NAMALWA (cell line): Measurements from ENCODE around the gene SLC7A1.

Source experiments
- DNase-seq: peaks from one replicate; pipeline ENCODE4 v3.0.0-alpha.2; 2015; ENCODE audit warnings: low spot score

Gene SLC7A1

GRCh38 chr13:29551214-29551613 lies 44.3 kb downstream of the SLC7A1 start:
- DNase-seq: no peak

DNA sequence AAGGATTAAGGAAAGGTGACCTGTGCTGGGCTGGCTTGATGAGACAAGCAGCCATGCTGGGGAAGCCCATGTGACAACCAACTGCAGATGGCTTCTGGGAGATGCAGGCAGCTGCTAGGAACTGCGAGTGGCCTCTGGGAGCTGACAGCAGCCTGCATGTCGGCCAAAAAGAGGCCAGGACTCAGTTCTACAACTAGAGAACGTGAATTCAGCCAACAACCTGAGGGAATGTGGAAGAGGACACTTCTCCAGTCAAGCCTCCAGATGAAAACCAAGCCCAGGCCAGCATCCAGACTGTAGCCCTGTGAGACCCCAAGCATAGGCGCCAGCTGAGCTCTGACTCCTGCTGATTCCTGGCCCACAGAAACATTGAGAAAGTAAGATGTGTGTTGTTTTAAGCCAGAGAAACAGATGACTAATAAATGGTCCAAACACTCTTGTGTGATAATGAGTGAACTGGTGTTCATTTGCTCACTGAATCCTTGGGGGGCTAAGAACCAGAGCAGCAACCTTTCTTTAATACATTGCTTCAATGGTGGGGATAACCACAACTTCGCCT lies 45.0 kb downstream of the SLC7A1 start:
- DNase-seq: no peak

DNA sequence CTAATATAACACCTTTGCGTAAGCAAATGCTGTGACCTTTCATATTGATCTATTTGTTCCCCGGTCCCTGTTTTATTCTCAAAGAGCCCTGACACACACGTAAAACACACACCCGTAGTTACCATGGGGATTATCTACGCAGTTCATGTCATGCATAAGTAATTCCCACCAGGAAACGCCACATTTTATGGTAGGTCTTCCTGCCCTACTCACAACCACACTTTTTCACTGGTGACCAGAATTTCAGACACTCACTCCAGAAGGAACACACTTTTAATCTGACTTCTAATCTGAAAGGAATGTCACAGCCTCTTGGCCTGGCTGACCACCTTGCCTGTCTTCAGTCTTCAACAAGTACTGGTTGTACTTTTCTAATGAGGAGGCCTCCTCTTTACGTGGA lies 46.8 kb downstream of the SLC7A1 start:
- DNase-seq: no peak

- no peak for DNase-seq
These were observed 48.3 kb downstream of the SLC7A1 start for GRCh38 chr13:29547153-29547552.

GRCh38 chr13:29546662-29547061 lies 48.8 kb downstream of the SLC7A1 start:
- DNase-seq: no peak

DNA sequence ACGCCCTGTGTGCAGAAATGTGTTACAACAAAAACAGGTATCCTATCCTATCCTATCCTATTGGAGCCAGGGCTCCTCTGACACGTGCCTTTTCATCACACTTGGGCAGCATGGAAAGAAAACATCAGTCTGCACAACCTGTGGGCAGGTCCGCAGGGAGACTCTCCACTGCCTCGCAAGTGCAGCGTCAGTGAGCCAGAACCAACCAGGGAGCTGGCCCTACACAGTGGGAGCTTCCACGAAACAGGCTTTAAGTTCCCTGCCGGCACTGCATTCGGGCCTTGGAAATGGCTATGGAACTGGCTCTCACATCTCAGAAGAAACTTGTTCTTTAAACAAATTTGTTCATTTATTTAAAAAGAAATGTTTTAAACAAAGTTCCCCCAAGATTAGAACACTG lies 49.5 kb downstream of the SLC7A1 start:
- DNase-seq: no peak

DNA sequence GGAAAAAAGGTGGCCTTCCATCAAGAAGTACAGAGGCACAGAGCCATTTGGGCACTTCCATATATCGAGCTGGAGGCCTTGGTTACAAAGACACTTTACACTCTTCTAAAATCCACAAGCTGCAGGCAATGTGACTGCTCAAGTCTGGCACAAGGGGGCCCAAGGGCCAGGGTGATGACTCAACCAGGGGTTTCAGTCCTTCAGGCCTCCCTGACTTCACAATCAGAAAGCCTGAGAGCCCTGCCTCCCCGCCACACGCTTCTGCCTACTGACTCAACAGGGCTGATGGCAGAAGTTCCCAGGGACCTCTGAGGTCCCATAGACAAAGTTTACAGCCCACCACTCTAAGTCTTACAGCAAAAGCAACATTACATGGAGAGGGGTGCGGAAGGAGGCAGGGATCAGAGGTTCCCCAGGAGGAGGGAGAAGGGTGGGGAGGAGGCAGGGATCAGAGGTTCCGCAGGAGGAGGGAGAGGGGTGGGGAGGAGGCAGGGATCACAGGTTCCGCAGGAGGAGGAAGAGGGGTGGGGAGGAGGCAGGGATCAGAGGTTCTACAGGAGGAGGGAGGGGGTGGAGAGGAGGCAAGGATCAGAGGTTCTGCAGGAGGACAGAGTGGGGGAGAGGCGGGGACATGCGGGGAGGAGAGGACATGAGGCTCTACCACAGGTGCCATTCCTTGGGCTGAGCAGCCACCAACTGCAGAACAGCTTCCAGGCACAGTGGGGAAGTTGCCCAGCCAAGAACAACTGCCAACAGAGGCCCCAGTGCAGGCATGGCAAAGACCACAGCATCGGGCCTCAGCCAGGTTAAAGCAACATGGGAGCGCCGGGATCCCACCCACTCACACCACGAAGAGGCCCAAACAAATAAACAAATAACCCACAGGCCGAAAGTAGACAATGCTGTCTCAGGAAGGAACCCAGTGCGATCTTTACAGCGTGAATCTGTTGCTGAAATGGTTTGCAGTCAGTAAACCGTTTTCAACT lies 52.0 kb downstream of the SLC7A1 start:
- DNase-seq: peak; percentile 15

GRCh38 chr13:29542381-29542780 lies 53.1 kb downstream of the SLC7A1 start:
- DNase-seq: no peak

GRCh38 chr13:29541400-29541799 lies 54.1 kb downstream of the SLC7A1 start:
- no peak for DNase-seq

GRCh38 chr13:29540799-29541198 lies 54.7 kb downstream of the SLC7A1 start:
- DNase-seq: no peak

GRCh38 chr13:29540334-29540733 lies 55.2 kb downstream of the SLC7A1 start:
- DNase-seq: no peak

DNA sequence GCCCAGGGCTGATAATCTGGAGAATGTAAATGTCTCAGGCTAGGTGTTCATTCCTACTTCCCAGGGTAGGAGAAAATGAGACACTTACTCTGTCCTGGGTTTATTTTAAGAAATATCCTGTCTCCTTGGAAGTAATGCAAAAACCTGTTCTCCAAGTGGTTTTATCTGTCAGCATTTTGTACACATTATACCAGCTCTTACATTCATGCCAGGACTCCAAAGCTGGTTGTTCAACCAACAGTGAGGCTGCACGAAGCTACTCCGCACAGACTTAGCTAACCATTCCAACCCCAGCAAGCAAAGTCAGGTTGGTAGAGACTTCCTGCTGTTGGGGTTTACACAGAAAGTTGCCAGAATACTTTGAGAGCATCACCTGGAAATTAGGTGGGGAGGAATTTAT lies 55.6 kb downstream of the SLC7A1 start:
- no peak for DNase-seq

- no peak for DNase-seq
These were observed 56.8 kb downstream of the SLC7A1 start for GRCh38 chr13:29538652-29539040.

DNA sequence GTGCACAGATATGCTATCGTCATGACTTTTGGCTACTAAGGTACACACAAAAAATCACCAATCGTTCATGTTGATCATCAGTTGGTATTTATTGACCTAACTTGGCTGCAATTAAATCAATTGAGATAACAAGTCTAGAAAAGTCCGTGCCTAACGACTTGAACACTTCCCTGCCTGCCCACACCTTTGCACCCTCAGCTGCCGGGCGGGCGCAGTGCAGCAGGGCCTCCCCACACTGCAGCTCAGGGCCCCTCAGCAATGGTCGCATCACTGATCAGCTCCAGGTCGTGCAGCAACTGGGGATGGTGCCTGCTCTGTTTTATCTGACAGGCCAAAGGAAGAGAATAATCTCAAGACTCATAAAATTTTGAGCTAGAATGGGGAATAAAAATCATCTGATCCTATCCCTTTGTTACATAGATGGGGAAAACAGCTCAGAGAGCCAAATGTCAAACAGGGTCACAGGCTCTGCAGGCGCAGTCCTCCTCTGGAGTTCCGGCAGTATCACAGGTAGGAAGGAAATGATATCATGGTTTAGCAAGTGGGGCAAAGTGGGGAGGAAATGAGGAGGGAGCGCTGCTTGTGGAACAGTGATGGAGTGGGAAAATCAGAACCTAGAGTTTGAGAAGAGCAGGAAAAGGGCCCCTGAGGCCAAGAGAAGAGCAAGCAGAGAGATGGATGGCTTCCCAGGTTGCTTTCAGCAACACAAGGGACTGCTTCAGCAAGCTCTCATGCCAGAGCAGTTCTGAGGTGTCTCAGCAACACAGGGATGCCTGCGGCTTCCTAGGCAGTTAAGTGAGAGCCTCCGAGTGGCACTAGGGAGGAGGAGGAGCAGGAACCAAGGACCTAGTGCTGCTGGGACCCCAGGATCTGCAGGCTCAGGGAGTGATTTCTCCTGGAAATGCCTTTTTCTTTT lies 57.5 kb downstream of the SLC7A1 start:
- DNase-seq: no peak

DNA sequence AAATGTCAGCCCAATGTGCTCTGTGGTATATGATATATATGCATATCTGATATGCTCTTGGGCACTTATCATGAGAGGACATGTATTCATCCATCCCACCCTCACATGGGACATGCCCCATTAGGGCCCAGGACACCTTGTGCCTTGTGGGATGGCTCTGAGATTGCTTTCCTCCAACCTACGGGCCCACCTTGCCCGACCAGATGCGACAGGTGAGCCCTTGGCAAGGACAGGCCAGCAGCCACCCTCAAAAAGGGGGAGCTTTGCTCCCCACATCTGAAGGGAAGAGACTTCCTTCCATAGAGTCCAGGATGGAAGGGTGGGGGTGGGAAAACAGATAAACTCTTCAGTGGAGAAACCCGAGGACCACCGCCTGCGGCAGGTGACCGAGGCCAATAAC lies 58.6 kb downstream of the SLC7A1 start:
- no peak for DNase-seq

- no peak for DNase-seq
These were observed 59.5 kb downstream of the SLC7A1 start for GRCh38 chr13:29535663-29536655.

DNA sequence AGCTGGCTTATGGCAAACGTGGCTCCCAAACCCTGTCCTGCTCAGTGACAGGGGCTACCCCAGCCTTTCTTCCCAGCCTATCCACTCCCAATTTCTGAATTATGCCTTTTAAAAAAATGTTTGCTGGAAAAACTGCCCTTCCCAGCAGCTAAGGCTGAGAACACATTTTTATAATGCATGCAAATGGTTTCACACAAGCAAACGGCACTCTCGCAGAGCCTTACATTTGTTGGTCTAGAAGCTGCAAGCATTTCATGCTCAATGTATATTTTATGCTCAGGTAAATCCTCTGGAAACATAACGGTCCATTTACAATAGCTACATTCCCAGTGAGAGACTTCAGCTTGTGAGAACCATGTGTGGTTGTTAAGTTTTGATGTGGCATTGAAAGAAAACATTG lies 61.4 kb downstream of the SLC7A1 start:
- no peak for DNase-seq

- DNase-seq: no peak
These were observed 62.7 kb downstream of the SLC7A1 start for GRCh38 chr13:29532821-29533220.

- no peak for DNase-seq
These were observed 63.4 kb downstream of the SLC7A1 start for GRCh38 chr13:29532116-29532515.

DNA sequence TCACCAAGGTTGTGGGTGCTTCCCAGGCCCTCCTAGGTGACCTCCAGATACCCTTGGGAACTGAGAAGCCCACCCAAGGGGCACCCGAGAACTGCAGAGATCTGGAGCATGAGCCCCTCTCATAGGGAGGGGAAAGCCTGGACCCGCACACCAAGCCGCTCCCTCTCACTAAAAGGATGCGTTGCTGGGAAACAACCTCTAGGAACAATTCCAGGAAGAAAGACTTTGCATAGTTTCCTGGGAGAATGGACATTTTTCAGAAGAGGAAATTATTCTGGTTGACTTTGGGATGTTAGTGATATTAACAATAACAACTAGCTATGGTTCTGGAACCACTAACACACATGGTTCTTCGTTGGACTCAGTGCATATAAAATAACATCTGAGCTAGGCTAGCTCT lies 64.6 kb downstream of the SLC7A1 start:
- no peak for DNase-seq

GRCh38 chr13:29529754-29530153 lies 65.7 kb downstream of the SLC7A1 start:
- no peak for DNase-seq
